Activated CD4-positive, CD25-positive, alpha-beta regulatory T cell treated with anti-CD3 and anti-CD28 coated beads, Interleukin-2, amount 50 U/mL, for 24 hours (primary cell): ENCODE data around the gene ELMO1.

Source experiments
- ATAC-seq, 2 donors: fragments of 150-1000 bp; cut with Tn5 transposase; one replicate each; pipeline ENCODE4 v1.10.0; 2021; ENCODE audit warnings: mild to moderate bottlenecking in 1 of 2, moderate library complexity in 1 of 2

Gene ELMO1

DNA sequence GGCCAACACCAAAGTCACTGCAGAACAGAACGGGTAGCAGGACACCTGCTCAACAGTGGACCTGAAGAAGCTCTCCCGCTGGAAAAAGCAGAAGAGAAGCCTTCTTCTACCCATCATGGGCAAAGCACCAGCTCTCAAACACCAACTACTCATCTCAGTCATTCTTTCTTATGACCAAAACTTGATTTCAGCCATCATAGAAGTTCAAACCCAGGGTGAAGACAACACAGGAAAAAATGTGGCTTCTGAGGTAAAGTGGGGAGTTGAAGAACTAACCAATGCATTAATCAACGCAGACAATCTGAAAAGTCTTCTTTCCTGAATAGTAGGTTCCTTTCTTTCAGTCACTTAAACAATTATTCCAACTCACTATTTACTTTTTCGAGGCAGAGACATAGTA, 83.3 kb downstream of the ELMO1 start:
- ATAC-seq = peak in 1 of 2 donors; percentile 44

DNA sequence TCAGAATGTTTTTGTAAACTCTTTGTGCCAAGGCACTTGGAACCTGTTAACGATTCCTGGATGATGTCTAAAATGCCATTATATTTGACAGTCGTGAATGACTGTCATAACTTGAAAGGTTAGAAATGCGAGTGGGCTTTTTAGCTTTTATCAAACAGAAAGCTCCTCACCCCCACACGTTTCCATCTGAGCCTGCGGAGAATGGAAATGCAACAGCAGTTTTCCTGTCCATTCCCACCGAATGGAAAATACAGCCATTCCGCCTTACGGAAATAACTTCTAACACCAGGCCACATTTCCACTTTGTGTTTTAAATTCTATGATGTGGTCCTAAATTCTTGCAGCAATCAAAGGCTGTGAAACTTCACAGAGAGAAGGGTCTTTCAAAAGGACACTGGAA, 83.8 kb downstream of the ELMO1 start:
- no peak for ATAC-seq

DNA sequence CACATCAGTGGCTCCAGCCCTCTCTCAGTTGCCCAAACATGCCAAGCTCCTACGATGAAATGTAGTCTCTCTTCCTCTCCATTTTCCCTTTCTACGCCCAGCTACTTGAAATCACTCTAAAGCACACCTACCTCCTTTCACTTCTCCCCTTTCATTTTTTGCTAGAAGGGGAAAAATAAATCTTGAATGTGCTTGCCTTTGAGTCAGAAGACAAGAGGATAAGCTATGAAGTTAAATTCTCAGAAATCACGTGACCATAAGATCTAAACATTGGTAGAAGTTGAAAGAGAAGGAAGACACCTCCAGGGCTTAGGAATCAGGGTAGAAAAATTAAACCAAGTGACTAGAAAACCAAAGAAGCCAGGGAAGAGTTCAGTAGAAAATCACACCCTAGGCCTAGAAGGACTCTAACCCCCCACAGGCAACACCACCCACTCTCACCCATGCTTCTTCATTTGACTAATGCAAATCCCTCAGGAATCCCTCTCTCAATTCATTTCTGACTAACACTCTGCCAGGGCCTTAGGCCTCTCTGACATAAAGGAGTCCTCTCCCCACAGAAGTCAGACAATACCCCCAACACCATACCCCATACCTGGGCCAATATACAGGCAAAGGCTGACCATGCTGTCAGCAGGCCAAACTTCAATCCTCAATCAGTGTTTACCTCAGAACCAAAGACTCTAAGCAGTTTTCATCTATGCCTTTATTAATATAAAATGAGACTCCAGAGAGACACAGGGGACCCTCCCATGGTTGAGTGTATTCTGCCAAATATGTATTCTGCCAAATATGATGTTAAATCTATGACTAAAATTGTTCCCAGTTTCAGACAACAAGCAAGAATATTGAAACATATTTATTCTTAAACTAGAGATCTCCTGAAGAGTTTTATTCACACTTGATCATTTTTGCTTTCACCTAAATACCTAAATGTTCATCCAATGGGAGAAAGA, 84.8 kb downstream of the ELMO1 start:
- ATAC-seq = peak; percentile 49 to 58

DNA sequence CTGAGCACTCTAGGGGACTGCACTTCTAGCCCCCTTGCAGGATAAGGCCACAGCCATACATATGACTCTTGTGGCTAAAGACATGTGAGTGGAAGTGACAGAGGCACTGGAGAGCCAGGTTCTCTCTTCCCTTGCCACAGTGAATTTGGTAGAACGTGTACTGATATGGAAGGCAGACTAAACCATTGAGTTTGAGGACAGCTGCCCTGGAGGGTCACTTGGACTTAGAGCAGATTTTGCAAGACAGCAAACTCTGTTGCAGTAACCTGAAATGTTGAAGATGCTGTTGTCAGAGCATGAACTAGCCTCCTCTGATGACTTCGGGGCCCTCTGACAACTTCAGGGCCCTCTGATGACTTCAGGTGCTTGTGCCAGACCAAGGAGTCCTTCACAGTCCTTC, 85.9 kb downstream of the ELMO1 start:
- no peak for ATAC-seq

DNA sequence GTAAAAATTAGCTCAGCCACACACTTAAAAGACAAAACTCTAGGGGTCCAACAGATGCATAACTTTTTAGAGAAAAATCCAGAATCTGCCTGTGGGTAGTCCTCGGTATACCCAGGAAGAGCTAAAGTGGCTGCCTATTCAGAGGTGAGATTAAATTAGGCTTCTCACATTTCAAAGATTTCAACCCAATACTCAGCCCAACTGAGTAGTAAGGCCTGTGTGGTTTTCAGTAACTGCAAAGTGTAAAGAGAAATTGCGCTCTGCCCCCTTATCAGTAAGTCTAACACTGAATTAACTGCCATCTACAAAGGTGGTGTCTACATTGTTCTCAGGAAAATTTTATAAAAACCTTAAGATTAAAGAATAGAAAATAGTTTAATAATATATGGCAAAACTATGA, 88.2 kb downstream of the ELMO1 start:
- ATAC-seq = no peak

DNA sequence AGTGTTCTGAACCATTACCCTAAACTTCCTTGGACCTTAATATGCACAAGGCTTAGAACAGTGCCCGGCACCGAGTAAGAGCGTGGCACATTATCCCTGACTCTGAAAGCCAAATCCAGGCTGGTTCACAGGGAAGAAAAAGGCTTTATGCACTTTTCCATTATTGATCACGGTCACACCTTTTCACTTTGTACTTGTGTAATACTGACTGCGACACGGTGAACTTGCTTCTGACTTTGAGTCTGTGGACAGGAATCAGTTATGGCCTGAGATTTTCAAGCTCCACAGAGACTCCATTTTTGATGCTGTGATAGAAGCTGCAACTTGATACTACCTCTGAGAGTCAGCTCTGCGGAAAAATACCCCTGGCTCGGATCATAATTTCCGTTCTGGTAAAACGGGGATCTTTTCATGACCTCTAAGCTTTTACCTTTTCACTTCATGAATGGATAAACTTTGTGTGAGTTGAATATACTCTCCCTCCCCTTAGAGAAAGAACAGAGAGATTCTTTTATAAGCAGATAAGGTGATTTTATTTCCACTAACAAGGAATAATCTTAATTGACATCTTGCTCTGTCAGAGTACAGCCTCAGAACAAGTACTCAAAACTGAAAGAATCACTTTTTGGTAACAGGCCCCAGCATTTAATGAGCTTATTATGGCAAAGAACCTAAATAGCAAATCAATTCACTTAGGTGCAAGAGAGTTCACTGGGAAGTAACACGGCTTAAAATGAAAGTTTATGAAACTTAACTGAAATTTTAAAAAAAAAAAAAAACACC, 88.8 kb downstream of the ELMO1 start:
- ATAC-seq = peak; percentile 11 to 46

DNA sequence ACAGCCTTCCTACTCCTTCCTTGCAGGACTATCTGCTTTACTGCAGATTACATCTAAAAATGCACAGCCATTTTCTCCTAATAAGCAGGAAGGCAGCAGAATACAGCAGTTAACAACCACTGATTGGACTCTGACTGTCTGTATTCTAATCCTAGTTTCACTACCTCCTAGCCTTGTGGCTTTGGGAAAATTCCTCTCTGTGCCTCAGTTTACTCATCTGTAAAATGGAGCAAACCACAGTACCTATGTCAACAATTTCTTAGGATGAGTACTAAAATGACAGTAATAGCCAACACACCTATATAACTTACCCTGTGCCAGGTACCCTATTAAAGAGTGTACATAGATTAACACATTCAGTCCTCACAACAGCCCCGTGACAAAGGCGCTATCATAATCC, 89.5 kb downstream of the ELMO1 start:
- no peak for ATAC-seq

DNA sequence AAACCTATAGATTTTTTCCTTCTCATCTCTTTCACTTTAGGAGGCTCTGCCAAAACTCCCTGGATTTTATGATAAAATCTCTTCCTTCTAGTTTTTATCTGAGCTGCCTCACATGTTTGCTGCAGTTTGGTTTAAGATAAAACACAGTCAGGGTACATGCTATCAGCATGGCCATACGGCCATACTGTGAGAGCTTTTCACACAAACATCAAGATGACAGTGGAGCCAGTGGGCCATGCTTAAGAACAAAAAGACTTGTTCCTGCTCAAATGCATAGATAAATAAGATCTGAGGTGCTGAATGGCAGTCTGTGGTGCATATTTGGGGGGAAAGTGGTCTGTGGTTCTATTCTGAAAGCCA, 91.0 kb downstream of the ELMO1 start:
- ATAC-seq = no peak

DNA sequence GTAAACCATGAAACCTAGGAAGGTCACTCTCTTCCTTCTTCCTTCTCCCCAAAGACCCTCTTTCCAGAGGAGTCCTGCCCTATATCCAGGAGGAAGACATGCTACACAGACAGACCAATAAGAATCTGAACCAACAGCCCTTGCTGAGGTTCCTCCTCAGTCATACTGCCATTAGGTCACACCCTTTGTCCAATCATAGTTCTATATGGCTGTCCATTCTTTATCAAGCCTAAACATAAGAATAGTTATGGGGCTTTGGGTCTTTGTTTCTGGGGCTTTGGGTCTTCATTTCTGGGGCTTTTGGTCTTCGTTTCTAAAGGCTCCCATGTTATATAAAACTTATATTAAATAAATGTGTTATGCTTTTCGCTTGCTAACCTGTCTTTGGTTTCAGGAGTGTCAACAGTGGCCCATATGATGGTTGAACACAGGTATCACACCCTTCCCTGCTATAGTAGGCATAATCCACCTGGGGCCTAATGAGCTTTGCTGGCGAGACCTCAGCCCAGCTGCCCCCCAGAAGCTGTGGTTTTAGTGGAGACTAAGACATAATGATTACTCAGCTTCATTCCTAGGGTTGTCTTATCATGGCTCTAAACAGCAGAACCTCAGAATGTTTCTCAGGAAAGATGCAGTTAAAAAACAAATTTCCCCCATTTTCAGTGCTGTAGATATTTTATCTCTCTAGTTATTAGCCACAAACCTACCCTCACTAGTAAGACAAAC, 91.6 kb downstream of the ELMO1 start:
- ATAC-seq = no peak

DNA sequence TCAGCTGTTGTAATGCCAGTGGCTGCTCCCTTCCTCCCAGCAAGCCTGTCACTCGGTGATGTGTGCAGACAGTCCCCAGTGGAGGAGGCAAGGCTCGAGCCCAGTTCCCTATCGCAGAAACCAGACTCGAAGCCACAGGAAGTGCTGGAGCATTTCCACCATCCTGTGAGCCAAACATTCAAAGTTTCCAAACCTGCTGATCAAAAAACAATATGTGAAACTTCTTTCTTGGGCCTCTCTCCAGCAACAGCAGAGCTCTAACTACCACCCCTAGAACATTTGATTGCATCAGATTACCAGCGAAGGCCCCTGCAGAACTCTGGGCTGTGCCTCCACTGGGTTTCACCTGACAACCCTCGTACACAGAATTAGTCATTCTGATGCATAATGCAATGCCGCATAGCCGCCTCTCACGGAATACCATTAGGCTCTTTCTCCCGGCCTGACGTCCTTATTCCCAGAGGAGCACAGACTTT, 94.0 kb downstream of the ELMO1 start:
- peak; percentile 73 to 84 for ATAC-seq

DNA sequence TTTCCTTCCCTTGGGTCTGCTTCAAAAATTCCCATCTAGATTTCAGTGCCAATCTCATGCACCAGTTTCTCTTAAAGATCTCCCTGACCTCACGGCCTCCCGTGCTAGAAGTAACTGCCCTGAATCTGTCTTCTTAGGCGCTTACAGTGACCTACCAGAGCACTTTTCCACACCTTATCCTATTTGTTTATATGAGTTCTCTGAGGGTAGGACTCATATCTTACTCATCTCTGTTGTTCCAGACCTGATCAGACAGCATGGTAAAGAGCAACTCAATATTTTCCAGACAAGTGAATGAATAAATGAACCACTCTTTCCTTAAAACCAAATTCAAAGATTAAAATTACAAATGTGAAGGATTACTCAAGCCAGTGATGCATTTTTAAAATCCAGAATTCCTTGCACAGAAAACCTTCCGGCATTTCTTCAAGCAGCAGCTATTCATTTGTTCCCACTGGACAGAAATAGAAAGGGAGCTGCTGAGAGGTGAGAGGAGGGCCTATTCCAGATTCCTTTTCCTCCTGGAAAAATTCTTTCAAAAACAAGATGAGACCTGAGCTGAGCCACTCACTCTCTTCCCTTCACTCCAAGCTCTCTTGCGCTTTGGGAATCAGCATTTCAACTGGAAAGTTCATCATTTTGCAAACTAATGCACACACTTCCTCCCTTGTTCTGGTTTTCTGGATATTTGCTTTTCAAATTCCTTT, 94.6 kb downstream of the ELMO1 start:
- no peak for ATAC-seq

DNA sequence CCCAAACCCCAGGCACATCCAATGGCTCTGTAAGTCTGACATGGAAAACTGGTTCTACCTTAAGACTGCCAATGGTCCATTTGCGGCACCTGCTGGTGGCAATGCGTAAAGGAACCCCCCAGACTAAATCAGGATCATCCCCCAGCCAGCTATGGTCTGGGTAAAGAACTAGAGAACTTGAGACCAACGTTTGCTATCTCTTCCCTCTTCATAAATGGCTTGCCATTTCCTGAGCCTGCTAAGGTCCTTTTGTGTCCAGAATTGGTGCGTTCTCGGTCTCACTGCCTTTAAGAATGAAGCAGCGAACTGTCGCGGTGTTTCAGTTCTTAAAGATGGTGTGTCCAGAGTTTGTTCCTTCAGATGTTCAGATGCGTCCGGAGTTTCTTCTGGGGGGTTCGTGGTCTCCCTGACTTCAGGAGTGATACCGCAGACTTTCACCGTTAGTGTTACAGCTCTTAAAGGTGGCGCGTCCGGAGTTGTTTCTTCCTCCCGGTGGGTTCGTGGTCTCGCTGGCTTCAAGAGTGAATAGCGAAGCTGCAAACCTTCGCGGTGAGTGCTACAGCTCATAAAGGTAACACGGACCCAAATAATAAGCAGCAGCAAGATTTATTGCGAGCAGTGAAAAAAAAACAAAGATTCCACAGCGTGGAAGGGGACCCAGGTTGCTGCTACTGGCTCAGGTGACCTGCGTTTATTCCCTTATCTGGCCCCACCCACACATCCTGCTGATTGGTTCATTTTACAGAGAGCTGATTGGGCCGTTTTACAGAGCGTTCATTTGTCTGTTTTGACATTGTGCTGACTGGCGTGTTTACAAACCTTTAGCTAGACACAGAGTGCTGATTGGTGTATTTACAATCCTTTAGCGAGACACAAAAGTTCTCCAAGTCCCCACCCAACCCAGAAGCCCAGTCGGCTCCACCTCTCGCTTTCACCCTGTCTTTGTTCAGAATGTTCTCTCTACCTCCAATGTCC, 95.4 kb downstream of the ELMO1 start:
- ATAC-seq = peak; percentile 76 to 85

DNA sequence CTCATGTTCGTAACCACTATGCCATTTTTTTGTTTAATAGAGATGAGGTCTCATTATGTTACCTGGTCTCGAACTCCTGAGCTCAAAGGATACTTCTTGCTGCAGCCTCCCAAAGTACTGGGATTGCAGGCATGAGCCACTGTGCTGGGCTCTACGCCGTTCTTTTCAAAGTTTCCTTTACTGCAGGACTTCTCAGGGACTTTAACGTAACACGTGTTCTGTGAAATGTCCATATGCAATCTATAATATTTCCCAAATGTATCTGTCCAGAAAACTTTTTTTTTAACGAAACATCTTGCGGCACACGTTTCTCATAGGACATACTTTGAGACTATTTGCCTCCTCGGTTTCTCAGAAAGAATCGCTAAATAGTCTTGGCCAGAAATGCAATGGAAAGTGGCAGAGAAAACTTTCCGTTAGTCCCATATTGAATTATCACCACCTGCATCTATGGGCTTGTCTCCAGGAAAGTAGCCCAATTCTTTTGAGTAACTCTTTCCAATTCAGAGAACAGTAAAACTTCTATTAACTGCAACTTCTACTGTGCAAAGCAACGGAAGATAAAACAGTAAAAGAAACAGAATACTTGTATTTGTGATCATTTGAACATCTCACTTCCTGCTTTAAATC, 96.3 kb downstream of the ELMO1 start:
- no peak for ATAC-seq

DNA sequence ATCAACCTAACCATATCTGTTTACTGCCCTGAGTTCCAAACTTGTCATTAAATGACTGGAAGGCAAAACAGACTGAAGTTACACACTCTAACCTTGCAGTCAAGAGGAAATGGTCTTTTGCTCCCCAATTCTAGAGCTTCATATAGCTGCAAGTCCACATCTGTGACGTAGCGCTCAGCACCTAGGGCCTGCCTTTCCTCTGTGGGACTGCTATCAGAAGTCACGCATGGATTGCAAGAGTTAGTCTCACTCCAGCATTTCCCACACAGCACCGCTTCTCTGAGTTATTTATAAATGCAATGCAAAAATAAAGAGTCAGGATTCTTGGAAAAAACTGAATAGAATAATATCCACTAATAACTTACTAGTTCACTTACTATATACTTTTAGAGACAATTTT, 96.9 kb downstream of the ELMO1 start:
- no peak for ATAC-seq

DNA sequence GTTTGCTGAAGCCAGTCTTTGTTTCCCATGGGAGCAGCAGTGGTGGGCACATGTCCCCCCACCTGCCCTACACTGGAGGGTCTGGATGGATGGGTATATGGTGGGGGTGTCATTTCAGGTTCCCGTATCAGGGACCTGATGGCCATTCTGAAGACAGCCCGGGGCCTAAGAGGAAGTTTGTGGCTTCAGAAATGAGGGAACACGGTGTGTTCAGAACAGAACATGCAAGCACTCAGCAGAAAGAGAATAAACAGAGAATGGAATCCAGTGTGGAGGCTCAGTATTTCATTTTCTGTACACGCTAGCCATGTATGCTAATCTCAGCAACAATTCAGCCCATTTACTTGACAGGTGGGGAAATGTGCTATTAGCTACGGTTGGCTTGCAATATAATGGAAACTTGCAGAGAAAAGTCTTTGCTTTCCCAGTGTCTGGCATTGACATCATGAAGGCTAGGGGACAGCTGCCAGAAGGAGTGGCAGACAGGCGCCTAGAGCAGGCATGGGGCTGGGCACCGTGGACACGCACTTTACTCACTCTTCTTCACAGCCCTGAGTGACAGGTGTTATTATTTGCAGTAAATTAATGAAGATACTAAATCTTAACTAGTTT, 98.6 kb downstream of the ELMO1 start:
- no peak for ATAC-seq

DNA sequence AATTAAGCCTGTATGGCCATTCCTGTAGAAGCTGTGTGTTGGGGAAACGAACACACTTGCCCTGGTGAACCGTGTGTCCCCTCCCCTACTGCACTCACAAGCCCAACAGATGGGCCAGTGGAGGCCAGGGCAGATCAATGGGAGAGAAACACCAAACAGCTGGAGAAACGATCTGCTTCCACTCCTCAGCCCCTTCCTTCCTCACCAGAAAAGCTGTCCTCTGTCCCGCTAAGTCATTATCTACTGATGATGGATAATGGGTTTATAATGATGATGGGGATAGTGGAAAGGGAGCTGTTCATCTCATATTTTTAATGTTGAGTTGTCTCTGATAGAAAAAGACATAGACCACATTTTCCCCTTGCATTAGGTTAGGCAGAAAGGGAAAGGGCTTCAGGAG, 99.7 kb downstream of the ELMO1 start:
- no peak for ATAC-seq

DNA sequence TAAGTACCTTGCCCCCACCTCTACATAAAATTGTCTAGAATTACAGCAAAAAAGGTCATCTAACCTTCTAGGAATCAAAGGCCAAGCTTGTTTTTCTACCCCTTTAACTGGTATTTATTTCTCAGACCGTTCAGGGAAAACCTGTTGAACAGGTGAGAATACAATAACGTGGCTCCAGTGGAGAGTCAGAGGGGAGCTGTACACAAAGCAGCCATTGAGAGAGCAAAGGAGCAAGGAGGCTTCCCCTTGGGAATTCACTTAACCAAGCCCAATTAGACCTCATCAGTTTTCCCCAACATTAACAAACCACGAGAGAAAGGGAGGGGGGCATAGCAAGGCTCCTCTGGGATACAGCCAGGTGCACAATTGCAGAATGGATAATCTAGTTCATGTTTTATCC, 101.9 kb downstream of the ELMO1 start:
- ATAC-seq = no peak

DNA sequence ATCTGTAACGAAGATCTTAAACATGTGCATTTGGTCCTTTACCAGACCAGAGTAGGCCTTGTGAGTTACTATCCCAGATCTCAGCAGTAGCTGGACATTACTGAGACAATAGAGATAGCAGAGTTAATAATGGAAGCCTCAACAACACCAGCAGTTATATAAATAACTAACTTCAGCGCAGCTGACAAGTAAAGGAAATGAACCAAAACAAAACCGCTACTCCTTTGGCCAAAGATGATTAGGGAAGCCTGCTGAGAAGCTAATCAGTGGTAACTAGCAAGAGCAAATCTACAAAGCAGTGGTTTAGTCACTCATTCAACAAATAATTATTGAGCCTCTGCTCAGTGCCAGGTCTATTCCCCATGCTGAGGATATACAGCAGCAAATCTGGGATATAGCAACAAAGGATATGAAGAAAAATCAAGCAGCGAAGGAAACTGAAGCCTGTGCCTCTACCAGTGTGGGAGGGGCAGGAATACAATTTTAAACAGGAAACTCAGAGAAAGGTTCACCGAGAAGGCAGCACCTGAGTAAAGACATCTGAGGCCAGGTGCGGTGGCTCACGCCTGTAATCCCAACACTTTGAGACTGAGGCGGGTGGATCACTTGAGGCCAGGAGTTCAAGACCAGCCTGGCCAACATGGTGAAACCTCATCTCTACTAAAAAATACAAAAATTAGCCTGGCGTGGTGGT, 103.6 kb downstream of the ELMO1 start:
- no peak for ATAC-seq

DNA sequence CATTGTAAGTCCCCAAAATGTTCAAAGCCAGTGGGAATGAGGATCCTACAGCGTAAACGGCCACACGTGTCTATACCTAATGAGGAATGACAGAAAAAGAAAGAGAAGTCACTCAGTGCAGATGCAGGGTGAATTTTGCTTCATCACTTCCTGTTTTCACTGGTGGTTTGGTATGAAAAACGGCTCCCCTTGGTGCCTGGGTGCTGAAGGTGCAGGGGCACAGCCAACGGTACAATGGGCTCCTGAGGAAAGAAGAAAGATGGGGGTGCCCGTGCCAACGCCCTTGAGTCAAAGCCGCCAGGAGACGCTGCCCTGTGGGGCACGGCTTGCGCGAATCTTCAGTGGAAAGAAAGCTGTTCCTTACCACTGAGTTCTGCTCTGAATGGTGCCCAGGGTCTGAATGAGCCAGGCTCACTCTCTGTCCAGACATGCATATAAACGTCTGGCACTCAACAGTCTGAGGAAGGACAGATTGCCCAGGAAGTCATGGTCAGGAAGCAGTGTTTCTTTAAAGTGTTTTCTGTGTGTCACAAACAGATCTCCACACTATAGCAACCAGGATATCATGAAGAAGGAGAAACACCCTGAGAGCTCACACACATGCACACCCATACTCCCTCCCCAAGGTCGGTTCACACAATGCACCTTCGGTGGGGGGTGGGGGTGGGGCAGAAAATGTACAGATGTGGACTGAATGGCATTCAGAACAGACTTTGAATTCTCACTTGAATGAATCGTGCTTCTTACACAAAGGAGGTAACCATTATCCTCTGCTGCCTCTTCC, 105.8 kb downstream of the ELMO1 start:
- ATAC-seq = peak; percentile 83 to 87
